Caco-2 (cell line): Measurements from ENCODE around the gene CD226. TPM values are rescaled to one million over a fixed set of nuclear protein-coding genes. Genes with fewer than 3 reads are reported as not detected.

Source experiments
- BruUV-seq: library from RNA; stranded (reverse); fragments of 400-500 nt; replicated peaks from 2 replicates; lab custom pipeline; 2021; lab: Mats Ljungman, UMichigan
- CTCF ChIA-PET: fragments of 300-600 bp; sonication (Branson Sonifier 250); formaldehyde crosslinking; loops from one replicate; lab custom pipeline; 2022; ENCODE audit warnings: antibody characterized with exemption; lab: Charles Lee
- POLR2A ChIA-PET: fragments of 300-600 bp; sonication (Branson Sonifier 250); formaldehyde crosslinking; loops from one replicate; lab custom pipeline; 2022; ENCODE audit warnings: antibody characterized with exemption; lab: Charles Lee
- DNase-seq, 2 experiments: peaks; one replicate each; pipeline versions ENCODE4 v3.0.0 to v3.0.0-alpha.2; 2020 to 2022
- H3K27me3 ChIP-seq: replicated peaks from 2 replicates; pipeline ENCODE4 v1.6.0; 2011; ENCODE audit warnings: low read length; ENCODE audit not compliant: control insufficient read depth, insufficient read depth
- H3K36me3 ChIP-seq: 2 replicates; pipeline ENCODE4 v1.5.1; 2011; ENCODE audit warnings: low read length; ENCODE audit not compliant: control insufficient read depth, insufficient read depth
- H3K4me1 ChIP-seq: fragments of 250-450 bp; sonication (Bioruptor Pico); 2 replicates; pipeline ENCODE4 v1.5.1; 2020; ENCODE audit warnings: mild to moderate bottlenecking
- H3K4me3 ChIP-seq: 2 replicates; pipeline ENCODE4 v1.5.1; 2011; ENCODE audit warnings: low read depth, mild to moderate bottlenecking, control low read depth, low read length
- H3K9me3 ChIP-seq: fragments of 250-450 bp; sonication (Bioruptor Pico); 2 replicates; pipeline ENCODE4 v1.5.1; 2020; ENCODE audit warnings: mild to moderate bottlenecking, moderate library complexity
- H3K27ac Mint-ChIP-seq: one replicate; pipeline ENCODE4 v1.8.0; 2022; ENCODE audit warnings: mixed read lengths; ENCODE audit not compliant: unreplicated experiment
- H3K27me3 Mint-ChIP-seq: one replicate; pipeline ENCODE4 v1.8.0; 2022; ENCODE audit warnings: mixed read lengths; ENCODE audit not compliant: insufficient read depth, unreplicated experiment
- H3K36me3 Mint-ChIP-seq: one replicate; pipeline ENCODE4 v1.8.0; 2022; ENCODE audit warnings: mild to moderate bottlenecking, mixed read lengths; ENCODE audit not compliant: insufficient read depth, unreplicated experiment
- H3K4me1 Mint-ChIP-seq: one replicate; pipeline ENCODE4 v1.8.0; 2022; ENCODE audit warnings: low read depth, mixed read lengths; ENCODE audit not compliant: unreplicated experiment
- H3K4me3 Mint-ChIP-seq: one replicate; pipeline ENCODE4 v1.8.0; 2022; ENCODE audit warnings: mild to moderate bottlenecking, moderate library complexity, mixed read lengths; ENCODE audit not compliant: unreplicated experiment
- H3K9me3 Mint-ChIP-seq: one replicate; pipeline ENCODE4 v1.8.0; 2022; ENCODE audit warnings: mixed read lengths; ENCODE audit not compliant: unreplicated experiment
- CTCF ChIP-seq, 2 experiments: fragments of 200-600 bp in 1 of 2; IDR thresholded peaks; 1 replicate in 1 of 2; 2 replicates in 1 of 2; pipeline versions ENCODE4 v1.5.1 to v1.8.0; 2011 to 2022; ENCODE audit warnings: antibody characterized with exemption in 1 of 2, control low read depth in 1 of 2, inconsistent platforms in 1 of 2, low read depth in 1 of 2, low read length in 1 of 2, mild to moderate bottlenecking in 1 of 2, moderate library complexity in 1 of 2; ENCODE audit not compliant: insufficient read depth in 1 of 2, severe bottlenecking in 1 of 2, unreplicated experiment in 1 of 2
- intact Hi-C: fragments of 100-400 bp; cut with micrococcal nuclease; formaldehyde crosslinking; loops from one replicate; pipeline ENCODE4 v1.10.0; 2022; ENCODE audit not compliant: unreplicated experiment
- total RNA-seq: library from RNA; stranded (reverse); gene quantifications from 2 replicates; pipeline ENCODE4 v1.2.3, GENCODE V29; 2022

The CD226 gene
- total RNA-seq, 1 experiment from 2014 or later, result 0.02 TPM

GRCh38 chr18:69935319-69936190, 12.1 kb downstream of the CD226 start:
- ChIA-PET CTCF (no interaction called here), POLR2A (no interaction called here)
- H3K36me3 ChIP-seq, result no peaks in the 10 kb centered on the region
- intact Hi-C loops, result no loop called here
- no peaks in the 10 kb centered on the region for H3K9me3 ChIP-seq
- peak in 1 of 2 experiments; percentile 14 for DNase-seq
- H3K27me3 ChIP-seq, result no peaks in the 10 kb centered on the region
- Mint-ChIP-seq H3K27ac (no peak overlapping the region), H3K27me3 (no peaks in the 10 kb centered on the region), H3K4me1 (no peaks in the 10 kb centered on the region), H3K36me3 (no peaks in the 10 kb centered on the region), H3K4me3 (no peak overlapping the region), H3K9me3 (no peaks in the 10 kb centered on the region)
- BruUV-seq, result no TSS peak
- TF ChIP-seq CTCF (IDR thresholded peaks at IDR 0.05; ENCODE audit: insufficient read depth in 1 of 2, low read depth in 1 of 2, low read length in 1 of 2, severe bottlenecking in 1 of 2, unreplicated experiment in 1 of 2), result no peak
- no peaks in the 10 kb centered on the region for H3K4me1 ChIP-seq
- H3K4me3 ChIP-seq, result no peak overlapping the region

- no peaks in the 10 kb centered on the region for H3K36me3 ChIP-seq
- Mint-ChIP-seq H3K4me1 (no peaks in the 10 kb centered on the region), H3K36me3 (no peaks in the 10 kb centered on the region), H3K4me3 (no peak overlapping the region), H3K27me3 (no peaks in the 10 kb centered on the region), H3K9me3 (no peaks in the 10 kb centered on the region), H3K27ac (no peak overlapping the region)
- no peaks in the 10 kb centered on the region for H3K9me3 ChIP-seq
- intact Hi-C loops, result no loop called here
- ChIA-PET POLR2A (no interaction called here), CTCF (no interaction called here)
- DNase-seq, result no peak
- no peak overlapping the region for H3K4me3 ChIP-seq
- BruUV-seq, result no TSS peak
- no peak for TF ChIP-seq CTCF (IDR thresholded peaks at IDR 0.05; ENCODE audit: insufficient read depth in 1 of 2, low read depth in 1 of 2, low read length in 1 of 2, severe bottlenecking in 1 of 2, unreplicated experiment in 1 of 2)
- no peaks in the 10 kb centered on the region for H3K4me1 ChIP-seq
- no peaks in the 10 kb centered on the region for H3K27me3 ChIP-seq
These were observed 12.9 kb downstream of the CD226 start for GRCh38 chr18:69934601-69935265.

GRCh38 chr18:69929041-69929774, 18.5 kb downstream of the CD226 start:
- no peak overlapping the region for H3K4me3 Mint-ChIP-seq

More at GRCh38 chr18:69929041-69929774, 18.5 kb downstream of the CD226 start:
- BruUV-seq, result no TSS peak
- no peaks in the 10 kb centered on the region for H3K9me3 Mint-ChIP-seq
- no peaks in the 10 kb centered on the region for H3K36me3 Mint-ChIP-seq
- POLR2A ChIA-PET, result no interaction called here
- no peaks in the 10 kb centered on the region for H3K27me3 ChIP-seq
- peaks cover 2% of the 10 kb centered on the region for H3K27me3 Mint-ChIP-seq
- intact Hi-C loops, result no loop called here
- no peaks in the 10 kb centered on the region for H3K36me3 ChIP-seq
- H3K9me3 ChIP-seq, result no peaks in the 10 kb centered on the region
- no peak for TF ChIP-seq CTCF (IDR thresholded peaks at IDR 0.05; ENCODE audit: insufficient read depth in 1 of 2, low read depth in 1 of 2, low read length in 1 of 2, severe bottlenecking in 1 of 2, unreplicated experiment in 1 of 2)
- no peaks in the 10 kb centered on the region for H3K4me1 ChIP-seq
- DNase-seq, result no peak
- CTCF ChIA-PET, result no interaction called here
- no peak overlapping the region for H3K4me3 ChIP-seq
- H3K4me1 Mint-ChIP-seq, result no peaks in the 10 kb centered on the region
- no peak overlapping the region for H3K27ac Mint-ChIP-seq
